GM11168 (cell line): ENCODE results near the gene MARK3.

ENCODE experiments used
- in situ Hi-C: fragments of 300-500 bp; cut with MboI; formaldehyde crosslinking; loops from one replicate; pipeline ENCODE4 v1.12.0; 2022; ENCODE audit warnings: low sequenced_read_pairs; ENCODE audit not compliant: unreplicated experiment

Gene MARK3

GRCh38 chr14:103545219-103545914 lies 160.2 kb downstream of the MARK3 start:
- in situ Hi-C loops = no loop called here

GRCh38 chr14:103545915-103546651 lies 160.9 kb downstream of the MARK3 start:
- in situ Hi-C loops = no loop called here

GRCh38 chr14:103546652-103547454 lies 161.6 kb downstream of the MARK3 start:
- in situ Hi-C loops = no loop called here

DNA sequence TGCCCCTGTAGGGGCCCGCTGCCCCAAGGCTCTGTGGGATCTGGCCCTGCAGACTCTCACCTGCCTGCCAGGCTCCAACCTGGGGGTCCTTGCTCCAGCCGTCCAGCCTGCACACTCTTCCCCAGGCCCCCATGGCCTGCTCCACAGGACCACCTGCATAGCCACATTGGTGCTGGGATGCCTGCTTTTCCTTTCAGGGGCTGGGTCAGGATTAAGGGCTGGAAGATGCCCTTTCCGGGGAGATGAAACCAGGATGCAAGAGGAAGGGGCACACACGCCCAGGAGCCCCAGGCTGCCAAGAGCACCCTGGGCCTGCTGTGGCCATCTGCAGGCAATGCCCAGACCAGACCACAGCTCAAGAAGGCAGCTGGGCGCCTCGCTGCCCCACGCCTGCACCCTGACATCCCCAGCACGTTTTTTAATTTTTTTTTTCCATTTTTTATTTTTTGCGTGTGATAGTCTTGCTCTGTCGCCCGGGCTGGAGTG lies 162.3 kb downstream of the MARK3 start:
- in situ Hi-C loops = no loop called here

DNA sequence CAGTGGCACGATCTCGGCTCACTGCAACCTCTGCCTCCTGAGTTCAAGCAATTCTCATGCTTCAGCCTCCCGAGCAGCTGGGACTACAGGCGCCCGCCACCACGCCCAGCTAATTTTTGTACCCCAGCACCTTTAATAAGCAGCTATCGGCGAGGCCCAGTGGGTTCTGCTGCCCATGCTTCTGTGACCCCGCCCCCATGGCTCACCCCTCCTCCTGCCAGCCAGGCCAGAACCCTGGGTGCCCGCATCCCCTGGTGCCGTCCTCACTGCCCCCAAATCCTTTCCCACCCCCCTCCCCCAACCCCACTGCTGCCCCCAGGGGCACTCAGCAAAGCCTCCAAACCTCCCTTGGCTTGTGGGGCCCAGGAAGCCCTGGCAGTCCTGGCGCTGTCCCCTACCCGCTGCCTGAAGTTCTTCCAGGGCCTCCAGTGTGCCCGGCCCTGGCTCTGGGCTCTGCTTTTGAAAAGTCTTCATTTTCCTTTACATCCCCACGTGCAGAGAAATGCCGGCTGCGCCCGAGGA lies 162.8 kb downstream of the MARK3 start:
- in situ Hi-C loops = no loop called here

DNA sequence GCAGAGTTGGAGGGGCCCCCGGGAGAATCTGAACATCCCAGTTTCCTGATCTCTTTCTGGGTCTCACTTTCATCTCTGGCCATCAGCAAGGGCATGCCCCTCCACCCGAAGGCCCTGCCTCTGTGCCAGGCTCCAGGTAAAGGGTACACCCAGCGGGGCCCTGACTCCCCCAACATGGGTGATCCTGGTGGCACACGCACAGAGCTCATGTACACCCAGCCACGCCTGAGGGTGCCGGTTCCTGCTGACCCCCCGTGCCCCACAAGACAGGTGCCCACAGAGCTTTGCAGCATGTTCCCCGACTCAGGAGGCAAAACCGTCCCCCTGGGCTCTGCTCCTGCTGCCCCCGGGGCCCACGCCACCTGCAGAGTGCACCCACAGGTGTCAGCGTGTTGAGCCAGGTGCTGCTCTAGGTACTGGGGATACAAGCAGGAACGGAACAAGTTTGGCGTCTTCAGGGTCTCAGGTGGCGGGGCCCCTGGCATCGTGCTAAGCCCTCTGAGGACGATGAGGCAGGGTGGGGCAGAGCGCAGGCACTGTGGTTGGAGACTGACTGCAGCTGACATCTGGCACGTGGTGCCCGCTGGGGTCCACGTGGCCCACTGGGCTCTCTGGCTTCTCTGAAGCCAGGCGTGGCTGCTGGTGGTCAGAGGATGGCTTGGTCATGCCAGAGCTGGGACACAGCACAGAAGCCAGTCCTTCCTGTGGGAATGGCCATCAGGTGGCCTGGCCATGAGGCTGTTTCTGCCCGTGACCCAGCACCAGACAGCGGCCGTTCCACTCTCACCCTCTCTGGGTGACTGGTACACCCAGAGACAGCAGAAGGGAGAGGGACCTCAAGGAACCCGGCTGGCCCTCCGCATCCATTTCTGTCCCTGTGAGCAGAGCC lies 163.5 kb downstream of the MARK3 start:
- in situ Hi-C loops = no loop called here

GRCh38 chr14:103549361-103550311 lies 164.4 kb downstream of the MARK3 start:
- in situ Hi-C loops = no loop called here

DNA sequence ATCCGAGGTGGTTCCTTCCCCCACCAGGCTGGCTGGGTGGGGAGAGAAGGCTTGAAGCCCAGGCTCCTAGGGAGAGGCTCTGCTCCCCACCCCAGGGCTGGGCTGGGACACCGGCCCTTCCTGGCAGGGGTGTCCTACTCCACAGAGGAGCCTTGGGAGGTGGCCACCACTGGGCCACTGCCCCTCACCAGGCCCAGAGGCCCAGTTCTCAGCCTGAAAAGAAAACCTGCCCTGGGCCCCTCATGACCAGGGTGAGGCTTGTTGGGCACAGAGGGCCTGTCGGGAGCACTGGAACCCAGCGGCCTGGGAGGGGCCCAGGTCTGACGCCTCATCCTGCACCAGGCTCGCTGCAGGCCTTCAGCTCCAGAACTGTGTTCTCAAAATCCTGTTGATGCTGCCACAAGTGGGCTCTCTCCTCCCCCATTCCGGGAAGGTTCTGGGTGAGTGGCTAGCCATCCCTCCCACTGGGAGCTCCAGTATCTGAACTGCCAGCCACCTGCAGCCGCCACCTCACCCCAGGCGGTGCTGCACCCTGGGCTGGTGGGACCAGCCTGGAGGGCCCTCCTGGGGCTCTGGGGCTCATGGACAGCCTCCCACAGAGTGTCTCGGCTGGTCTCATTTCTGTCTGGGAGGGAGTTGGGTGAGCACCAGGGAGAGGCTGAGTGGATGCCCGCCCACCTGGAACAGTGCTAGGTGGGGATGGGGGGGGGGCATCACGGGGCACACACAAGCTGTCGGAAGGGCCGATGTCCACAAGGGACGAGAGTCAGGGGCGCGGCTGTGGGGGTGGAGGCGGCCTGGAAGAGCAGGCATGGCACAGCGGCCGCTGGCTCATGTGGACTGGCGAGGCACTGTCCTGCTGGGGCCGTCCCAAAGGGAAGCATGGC lies 165.5 kb downstream of the MARK3 start:
- in situ Hi-C loops = no loop called here

GRCh38 chr14:103551338-103551762 lies 166.1 kb downstream of the MARK3 start:
- in situ Hi-C loops = no loop called here

DNA sequence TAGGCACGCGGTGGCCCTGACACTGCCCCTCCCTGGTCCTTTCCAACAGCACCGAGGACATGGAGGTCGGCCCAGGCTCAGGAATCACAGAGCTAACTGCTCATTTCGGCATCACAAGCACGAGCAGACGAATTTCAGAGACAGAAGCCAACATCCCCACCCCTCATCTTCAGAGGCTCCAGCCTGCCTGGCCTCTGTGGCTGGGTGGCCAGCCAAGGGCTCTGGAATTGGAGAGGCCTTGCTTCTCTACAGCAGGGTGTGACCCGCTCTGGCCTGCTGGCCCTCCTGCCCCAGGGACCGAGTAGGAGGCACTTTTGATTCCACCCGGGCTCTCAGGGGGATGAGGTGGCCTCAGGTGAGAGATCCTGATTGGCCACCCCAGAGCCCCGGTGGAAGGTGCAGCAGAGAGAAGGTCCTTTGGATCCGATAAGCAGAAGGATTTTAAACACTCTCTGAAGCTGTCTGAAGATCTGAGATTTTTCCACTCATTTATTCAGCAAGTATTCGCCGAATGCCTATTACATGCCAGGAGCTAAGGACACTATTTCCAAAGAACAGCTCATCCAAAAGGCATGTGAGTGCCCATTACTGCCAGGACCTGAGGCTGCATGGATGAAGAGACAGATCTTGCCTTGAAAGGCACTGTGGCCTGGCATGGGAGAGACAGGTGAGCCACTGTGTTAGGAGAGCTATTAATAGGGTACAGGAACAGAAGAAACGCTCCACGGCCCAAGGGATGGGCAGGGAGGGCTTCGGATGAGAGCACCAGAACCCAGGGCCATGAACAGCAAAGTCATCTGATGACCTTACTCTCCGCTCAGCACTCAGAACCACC lies 167.0 kb downstream of the MARK3 start:
- in situ Hi-C loops = no loop called here

DNA sequence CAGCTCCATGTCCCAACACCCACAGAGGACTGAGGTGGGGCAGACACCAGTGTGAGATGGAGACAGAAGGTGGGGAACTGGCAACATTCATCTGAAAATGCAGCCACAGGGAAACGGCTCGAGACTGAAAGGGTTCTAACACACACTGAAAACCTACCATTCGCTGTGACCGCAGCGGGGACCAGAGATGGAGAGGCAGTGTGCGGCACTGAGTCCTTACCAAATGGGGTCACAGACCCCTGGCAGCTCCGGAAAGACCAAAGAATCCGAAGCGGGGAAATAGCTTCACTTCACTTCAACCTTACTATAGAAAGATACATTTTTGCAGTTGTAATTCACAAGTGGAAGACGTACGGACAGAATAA lies 167.6 kb downstream of the MARK3 start:
- in situ Hi-C loops = no loop called here
